B cell (primary cell): Measurements from ENCODE around the gene PDE4A. TPM values are rescaled to one million over a fixed set of nuclear protein-coding genes. Genes with fewer than 3 reads are reported as not detected.

Experiments
- ATAC-seq: fragments of 200-7000 bp; cut with Tn5 transposase; one replicate; pipeline ENCODE4 v1.10.0; 2021; ENCODE audit warnings: low read depth, mild to moderate bottlenecking, moderate number of reproducible peaks, moderate library complexity
- CTCF ChIA-PET: fragments of 350-600 bp; sonication (Branson Sonifier 250); formaldehyde crosslinking; loops from one replicate; lab custom pipeline; 2021; ENCODE audit warnings: antibody characterized with exemption, inconsistent platforms; lab: Charles Lee
- POLR2A ChIA-PET: fragments of 350-600 bp; sonication (Branson Sonifier 250); formaldehyde crosslinking; loops from one replicate; lab custom pipeline; 2021; ENCODE audit warnings: antibody characterized with exemption; lab: Charles Lee
- DNase-seq: peaks from one replicate; pipeline ENCODE4 v3.0.0; 2013
- H2AFZ ChIP-seq: 2 replicates; pipeline ENCODE4 v1.6.1; 2012; ENCODE audit warnings: mild to moderate bottlenecking, low read depth, low read length; ENCODE audit not compliant: insufficient read depth, poor library complexity, severe bottlenecking
- H3K27ac ChIP-seq, 2 donors: 1 replicate in 1 of 2; 2 replicates in 1 of 2; pipeline ENCODE4 v1.5.1; 2012 to 2013; ENCODE audit warnings: low read length in 2 of 2, mild to moderate bottlenecking in 2 of 2, moderate library complexity in 1 of 2
- H3K27me3 ChIP-seq, 4 experiments: fragments of 200-600 bp in 1 of 4; sonication (generic) in 1 of 4; replicated peaks in 1 of 4; 1 replicate in 2 of 4; 2 replicates in 2 of 4; pipeline versions ENCODE4 v1.6.1 to v1.7.0; 2013 to 2016; ENCODE audit warnings: low read length in 3 of 4, mild to moderate bottlenecking in 2 of 4, mixed read lengths in 1 of 4, moderate library complexity in 1 of 4; ENCODE audit not compliant: insufficient read depth in 4 of 4, control insufficient read depth in 3 of 4; ENCODE audit errors: control extremely low read depth in 1 of 4
- H3K36me3 ChIP-seq, 2 experiments: replicated peaks in 1 of 2; 1 replicate in 1 of 2; 2 replicates in 1 of 2; pipeline versions ENCODE4 v1.6.1 to v1.7.1; 2013; ENCODE audit warnings: low read length in 1 of 2; ENCODE audit not compliant: insufficient read depth in 2 of 2, control insufficient read depth in 1 of 2; ENCODE audit errors: control extremely low read depth in 1 of 2, extremely low read depth in 1 of 2
- H3K4me1 ChIP-seq, 2 donors: fragments of 200-600 bp in 1 of 2; sonication (generic) in 1 of 2; 1 replicate in 1 of 2; 2 replicates in 1 of 2; pipeline versions ENCODE4 v1.5.1 to v1.6.1; 2013 to 2017; ENCODE audit warnings: low read length in 2 of 2; ENCODE audit not compliant: control insufficient read depth in 2 of 2, insufficient read depth in 2 of 2
- H3K4me2 ChIP-seq: replicated peaks from 2 replicates; pipeline ENCODE3; 2012; ENCODE audit warnings: mild to moderate bottlenecking, low read depth, low read length; ENCODE audit not compliant: poor library complexity, severe bottlenecking
- H3K4me3 ChIP-seq, 5 experiments: fragments of 200-600 bp in 1 of 5; sonication (generic) in 1 of 5; 1 replicate in 3 of 5; 2 replicates in 2 of 5; pipeline versions ENCODE4 v1.5.1 to v1.7.0; 2011 to 2016; ENCODE audit warnings: low read length in 4 of 5, mild to moderate bottlenecking in 4 of 5, low read depth in 2 of 5, control low read depth in 1 of 5, moderate library complexity in 1 of 5; ENCODE audit not compliant: insufficient read depth in 1 of 5; ENCODE audit errors: control extremely low read depth in 1 of 5, extremely low read depth in 1 of 5
- H3K79me2 ChIP-seq: fragments of 200-600 bp; sonication (generic); one replicate; pipeline ENCODE4 v1.6.0; 2016; ENCODE audit warnings: low read length; ENCODE audit not compliant: control insufficient read depth, insufficient read depth
- H3K9ac ChIP-seq: fragments of 200-600 bp; sonication (generic); 2 replicates; pipeline ENCODE4 v1.6.1; 2017; ENCODE audit warnings: mild to moderate bottlenecking, low read length, moderate library complexity
- H3K9me3 ChIP-seq, 3 donors: one replicate each; pipeline versions ENCODE4 v1.6.1 to v1.7.1; 2013; ENCODE audit warnings: low read length in 2 of 3; ENCODE audit not compliant: control insufficient read depth in 2 of 3, insufficient read depth in 1 of 3; ENCODE audit errors: control extremely low read depth in 1 of 3
- H4K20me1 ChIP-seq: 2 replicates; pipeline ENCODE4 v1.6.0; 2012; ENCODE audit warnings: mild to moderate bottlenecking, low read length; ENCODE audit not compliant: insufficient read depth, control insufficient read depth, poor library complexity, severe bottlenecking
- H3K27ac Mint-ChIP-seq: one replicate; pipeline ENCODE4 v1.8.0; 2021; ENCODE audit warnings: mixed read lengths
- H3K27me3 Mint-ChIP-seq: one replicate; pipeline ENCODE4 v1.8.0; 2021; ENCODE audit warnings: mixed read lengths
- H3K4me1 Mint-ChIP-seq: one replicate; pipeline ENCODE4 v1.8.0; 2021; ENCODE audit warnings: mixed read lengths
- H3K4me3 Mint-ChIP-seq: one replicate; pipeline ENCODE4 v1.8.0; 2021; ENCODE audit warnings: mixed read lengths
- H3K9me3 Mint-ChIP-seq: one replicate; pipeline ENCODE4 v1.8.0; 2022; ENCODE audit warnings: mixed read lengths; ENCODE audit not compliant: insufficient read depth
- CTCF ChIP-seq: fragments of 200-600 bp; IDR thresholded peaks from one replicate; pipeline ENCODE4 v1.8.0; 2022; ENCODE audit warnings: antibody characterized with exemption, mild to moderate bottlenecking
- EZH2 ChIP-seq: IDR thresholded peaks from 2 replicates; pipeline ENCODE4 v1.6.1; 2012; ENCODE audit warnings: borderline replicate concordance, low read depth, mild to moderate bottlenecking, moderate library complexity, low read length; ENCODE audit not compliant: insufficient read depth, poor library complexity, severe bottlenecking
- WGBS: methylation state at CpG from one replicate; pipeline ENCODE4 v1.1.5; 2013; ENCODE audit warnings: missing lambda C conversion rate; ENCODE audit not compliant: insufficient coverage; 5-methylcytosine and 5-hydroxymethylcytosine counted together
- intact Hi-C: fragments of 100-400 bp; cut with micrococcal nuclease; formaldehyde crosslinking; loops from one replicate; pipeline ENCODE4 v1.10.0; 2022
- polyA plus RNA-seq: library from polyadenylated mRNA; depleted of rRNA; stranded (reverse); fragments of >200 nt; gene quantifications from 2 replicates; pipeline ENCODE4 v1.2.3, GENCODE V29; 2012
- total RNA-seq, 2 donors: library from RNA; stranded (reverse); fragments of 120-200 nt in 1 of 2; gene quantifications; 1 replicate in 1 of 2; 2 replicates in 1 of 2; pipeline versions ENCODE4 v1.2.3 to v1.2.4, GENCODE V29; 2013 to 2022

PDE4A gene
- total and polyA plus RNA-seq, 2 donors (not counting 1 experiment from before 2014, with no cell fraction given), result 1.5 to 10.9 TPM

- peaks cover 0 to 11% (median 0%) of the 10 kb centered on the region in 3 donors for H3K9me3 ChIP-seq
- H3K36me3 ChIP-seq, result no peaks in the 10 kb centered on the region
- TF ChIP-seq CTCF (peak; percentile 8), EZH2 (no peak)
- H3K27me3 ChIP-seq, result peaks cover 0 to 25% (median 12%) of the 10 kb centered on the region in 4 experiments
- WGBS, result 13% methylated on average over 15 of the region's 25 CpGs
- CTCF ChIA-PET, result interaction anchor here (0.9 to 6.4 kb wide), 4 partner anchors 14 to 193 kb away, joined by 3 to 115 read pairs (median 14); no protein-coding TSS in a partner anchor
- Mint-ChIP-seq H3K4me1 (peaks cover 65% of the 10 kb centered on the region), H3K9me3 (no peaks in the 10 kb centered on the region), H3K27ac (peak overlapping the region; percentile 91), H3K4me3 (peak overlapping the region; percentile 94), H3K27me3 (peaks cover 13% of the 10 kb centered on the region)
- peak overlapping the region in 4 of 5 experiments; percentile 29 to 60 (median 43) for H3K4me3 ChIP-seq
- POLR2A ChIA-PET, result interaction anchor here (0.6 to 1.8 kb wide), 9 partner anchors 17 to 316 kb away, joined by 3 to 17 read pairs (median 4); partner anchors contain the start of gene TYK2
- intact Hi-C loops, result no loop called here
- H3K79me2 ChIP-seq, result no peaks in the 10 kb centered on the region
- peak; percentile 82 for DNase-seq
- ATAC-seq, result peak; percentile 24
- peak overlapping the region; percentile 82 for H3K4me2 ChIP-seq
- H3K4me1 ChIP-seq, result peaks cover 51 to 58% of the 10 kb centered on the region in 2 donors
- H2AFZ ChIP-seq, result peak overlapping the region; percentile 64
- no peaks in the 10 kb centered on the region for H4K20me1 ChIP-seq
- peak overlapping the region; percentile 40 for H3K9ac ChIP-seq
- peak overlapping the region in 1 of 2 donors; percentile 29 for H3K27ac ChIP-seq
These were observed 11.1 kb downstream of the PDE4A start for GRCh38 chr19:10431254-10431942.
